ENCODE data around the gene CLEC4E.
A peak's percentile ranks its signal among the peaks of the same experiment; 100 is the strongest.
"Not testable (repeated sequence)": the region's sequence is repeated elsewhere in the genome, so short reads cannot be mapped to it uniquely, and the experiment has no call there.

CLEC4E gene

DNA sequence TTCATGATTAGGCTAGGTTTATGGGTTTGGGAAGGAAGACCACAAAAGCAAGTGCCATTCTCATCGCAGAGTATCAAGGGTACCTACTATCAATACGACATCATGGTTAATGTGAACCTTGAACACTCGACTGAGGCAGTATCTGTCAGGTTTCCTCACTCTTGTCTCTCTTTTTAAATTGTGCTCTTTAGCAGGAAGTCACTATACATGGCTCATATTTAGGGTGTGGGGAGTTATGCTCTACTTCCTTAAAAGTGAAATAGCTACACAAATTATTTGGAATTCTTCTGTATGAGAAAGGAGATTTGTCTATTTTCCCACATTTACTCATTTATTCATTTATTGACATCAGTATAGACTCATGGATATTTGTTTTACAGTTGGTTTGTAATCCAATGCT, 5.9 kb upstream of the CLEC4E start:
- Histone ChIP-seq H3K27me3 (ENCODE audit: control insufficient read depth in 1 of 2, insufficient read depth in 1 of 2, low read length in 2 of 2) (peaks cover 0 to 4% of the 10 kb centered on the region in 2 experiments), H3K9me3 (ENCODE audit: control insufficient read depth, low read length) (no peaks in the 10 kb centered on the region), H3K4me3 (ENCODE audit: insufficient read depth in 1 of 2, low read depth in 1 of 2, low read length in 2 of 2) (no peak overlapping the region), H3K79me1 (replicated peaks; ENCODE audit: low read length, poor library complexity, severe bottlenecking) (no peaks in the 10 kb centered on the region), H2BK120ac (ENCODE audit: low read depth, low read length) (no peak overlapping the region), H3K4ac (ENCODE audit: low read depth in 1 of 2, low read length in 2 of 2) (no peak overlapping the region), H2AFZ (ENCODE audit: low read depth, low read length) (no peak overlapping the region), H3K4me2 (ENCODE audit: low read length, poor library complexity, severe bottlenecking) (no peak overlapping the region), H3K23ac (ENCODE audit: low read length in 2 of 2) (no peak overlapping the region), H4K8ac (ENCODE audit: low read length) (no peak overlapping the region), H3K18ac (ENCODE audit: low read depth in 1 of 2, low read length in 2 of 2) (no peak overlapping the region), H3K4me1 (ENCODE audit: control insufficient read depth, insufficient read depth, low read depth, low read length) (no peaks in the 10 kb centered on the region), H2BK15ac (ENCODE audit: low read depth, poor library complexity, severe bottlenecking) (no peak overlapping the region), H3K9ac (ENCODE audit: low read length) (no peak overlapping the region), H3K27ac (ENCODE audit: low read length, poor library complexity, severe bottlenecking) (no peak overlapping the region), H3K36me3 (ENCODE audit: control insufficient read depth in 1 of 2, insufficient read depth in 2 of 2, low read depth in 1 of 2, low read length in 2 of 2) (no peaks in the 10 kb centered on the region), H2BK12ac (ENCODE audit: low read length in 2 of 2) (no peak overlapping the region), H3K14ac (ENCODE audit: low read length in 2 of 2) (no peak overlapping the region), H2BK5ac (ENCODE audit: low read depth, low read length, poor library complexity, severe bottlenecking) (no peak overlapping the region), H4K91ac (ENCODE audit: low read length) (no peak overlapping the region), H2AK5ac (ENCODE audit: low read length, severe bottlenecking) (no peak overlapping the region)
- 81% methylated on average over 2 of the region's 3 CpGs for WGBS
- DNase-seq = no peak

DNA sequence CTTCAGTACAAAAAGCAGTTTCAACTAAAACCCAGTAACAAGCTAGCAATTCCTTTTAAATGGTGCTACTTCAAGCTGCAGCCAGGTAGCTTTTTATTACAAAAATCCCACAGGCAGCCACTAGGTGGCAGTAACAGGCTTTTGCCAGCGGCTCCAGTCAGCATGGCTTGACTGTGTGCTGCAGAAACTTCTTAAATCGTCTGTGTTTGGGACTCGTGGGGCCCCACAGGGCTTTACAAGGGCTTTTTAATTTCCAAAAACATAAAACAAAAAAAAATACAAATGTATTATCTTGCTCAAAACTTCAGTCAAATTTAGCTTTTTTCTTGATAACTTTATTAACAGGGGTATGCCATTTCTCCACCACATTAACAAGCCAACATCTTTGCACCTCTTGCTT, 3.6 kb upstream of the CLEC4E start:
- H3K27ac ChIP-seq (ENCODE audit: low read length, poor library complexity, severe bottlenecking) = no peak overlapping the region
- H3K4me1 ChIP-seq (ENCODE audit: control insufficient read depth, insufficient read depth, low read depth, low read length) = no peaks in the 10 kb centered on the region
- no peaks in the 10 kb centered on the region for H3K36me3 ChIP-seq (ENCODE audit: control insufficient read depth in 1 of 2, insufficient read depth in 2 of 2, low read depth in 1 of 2, low read length in 2 of 2)
- H2BK15ac ChIP-seq (ENCODE audit: low read depth, poor library complexity, severe bottlenecking) = no peak overlapping the region
- H3K79me1 ChIP-seq (replicated peaks; ENCODE audit: low read length, poor library complexity, severe bottlenecking) = no peaks in the 10 kb centered on the region
- no peak overlapping the region for H4K91ac ChIP-seq (ENCODE audit: low read length)
- H2BK12ac ChIP-seq (ENCODE audit: low read length in 2 of 2) = no peak overlapping the region
- no peak overlapping the region for H3K14ac ChIP-seq (ENCODE audit: low read length in 2 of 2)
- H3K4me3 ChIP-seq (ENCODE audit: insufficient read depth in 1 of 2, low read depth in 1 of 2, low read length in 2 of 2) = peak overlapping the region in 1 of 2 experiments; percentile 11
- peak; percentile 59 for DNase-seq
- H2AFZ ChIP-seq (ENCODE audit: low read depth, low read length) = no peak overlapping the region
- H2BK120ac ChIP-seq (ENCODE audit: low read depth, low read length) = no peak overlapping the region
- 10% methylated on average over 2 of the region's 3 CpGs for WGBS
- H3K9ac ChIP-seq (ENCODE audit: low read length) = peak overlapping the region; percentile 50
- H3K4me2 ChIP-seq (ENCODE audit: low read length, poor library complexity, severe bottlenecking) = no peak overlapping the region
- H2BK5ac ChIP-seq (ENCODE audit: low read depth, low read length, poor library complexity, severe bottlenecking) = no peak overlapping the region
- H3K27me3 ChIP-seq (ENCODE audit: control insufficient read depth in 1 of 2, insufficient read depth in 1 of 2, low read length in 2 of 2) = peaks cover 0 to 18% of the 10 kb centered on the region in 2 experiments
- H3K9me3 ChIP-seq (ENCODE audit: control insufficient read depth, low read length) = no peaks in the 10 kb centered on the region
- H3K18ac ChIP-seq (ENCODE audit: low read depth in 1 of 2, low read length in 2 of 2) = no peak overlapping the region
- no peak overlapping the region for H3K4ac ChIP-seq (ENCODE audit: low read depth in 1 of 2, low read length in 2 of 2)
- no peak overlapping the region for H4K8ac ChIP-seq (ENCODE audit: low read length)
- H3K23ac ChIP-seq (ENCODE audit: low read length in 2 of 2) = no peak overlapping the region
- no peak overlapping the region for H2AK5ac ChIP-seq (ENCODE audit: low read length, severe bottlenecking)

DNA sequence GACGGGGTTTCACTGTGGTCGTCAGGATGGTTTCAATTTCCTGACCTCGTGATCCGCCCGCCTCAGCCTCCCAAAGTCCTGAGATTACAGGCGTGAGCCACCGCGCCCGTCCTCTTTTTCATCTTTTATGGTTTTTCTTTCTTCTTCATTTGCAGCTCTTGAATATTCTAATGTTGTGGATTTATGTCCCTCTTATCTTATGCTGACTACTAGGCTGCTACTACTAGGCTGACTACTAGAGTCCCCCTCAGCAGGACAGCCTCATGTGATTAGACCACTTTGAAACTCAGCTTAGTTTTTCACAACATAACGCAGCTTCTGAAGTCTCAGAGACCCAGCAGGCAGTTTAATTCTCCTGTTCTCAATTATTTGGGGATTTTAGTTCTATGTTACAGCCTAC, 857 bp upstream of the CLEC4E start:
- no peak overlapping the region for H3K4ac ChIP-seq (ENCODE audit: low read depth in 1 of 2, low read length in 2 of 2)
- H3K27ac ChIP-seq (ENCODE audit: low read length, poor library complexity, severe bottlenecking) = peak overlapping the region; percentile 64
- H3K14ac ChIP-seq (ENCODE audit: low read length in 2 of 2) = no peak overlapping the region
- peak overlapping the region; percentile 69 for H2AK5ac ChIP-seq (ENCODE audit: low read length, severe bottlenecking)
- no peaks in the 10 kb centered on the region for H3K79me1 ChIP-seq (replicated peaks; ENCODE audit: low read length, poor library complexity, severe bottlenecking)
- H3K9me3 ChIP-seq (ENCODE audit: control insufficient read depth, low read length) = no peaks in the 10 kb centered on the region
- no peak overlapping the region for H3K4me2 ChIP-seq (ENCODE audit: low read length, poor library complexity, severe bottlenecking)
- H3K18ac ChIP-seq (ENCODE audit: low read depth in 1 of 2, low read length in 2 of 2) = no peak overlapping the region
- H2AFZ ChIP-seq (ENCODE audit: low read depth, low read length) = no peak overlapping the region
- no peak overlapping the region for H4K91ac ChIP-seq (ENCODE audit: low read length)
- H3K9ac ChIP-seq (ENCODE audit: low read length) = no peak overlapping the region
- H3K4me1 ChIP-seq (ENCODE audit: control insufficient read depth, insufficient read depth, low read depth, low read length) = no peaks in the 10 kb centered on the region
- H2BK15ac ChIP-seq (ENCODE audit: low read depth, poor library complexity, severe bottlenecking) = no peak overlapping the region
- no peak overlapping the region for H3K4me3 ChIP-seq (ENCODE audit: insufficient read depth in 1 of 2, low read depth in 1 of 2, low read length in 2 of 2)
- H4K8ac ChIP-seq (ENCODE audit: low read length) = no peak overlapping the region
- no peak overlapping the region for H2BK5ac ChIP-seq (ENCODE audit: low read depth, low read length, poor library complexity, severe bottlenecking)
- no peaks in the 10 kb centered on the region for H3K36me3 ChIP-seq (ENCODE audit: control insufficient read depth in 1 of 2, insufficient read depth in 2 of 2, low read depth in 1 of 2, low read length in 2 of 2)
- H3K23ac ChIP-seq (ENCODE audit: low read length in 2 of 2) = no peak overlapping the region
- H2BK12ac ChIP-seq (ENCODE audit: low read length in 2 of 2) = no peak overlapping the region
- DNase-seq = no peak
- peaks cover 0 to 29% of the 10 kb centered on the region in 2 experiments for H3K27me3 ChIP-seq (ENCODE audit: control insufficient read depth in 1 of 2, insufficient read depth in 1 of 2, low read length in 2 of 2)
- H2BK120ac ChIP-seq (ENCODE audit: low read depth, low read length) = no peak overlapping the region
- 90% methylated on average over 3 of the region's 10 CpGs for WGBS

DNA sequence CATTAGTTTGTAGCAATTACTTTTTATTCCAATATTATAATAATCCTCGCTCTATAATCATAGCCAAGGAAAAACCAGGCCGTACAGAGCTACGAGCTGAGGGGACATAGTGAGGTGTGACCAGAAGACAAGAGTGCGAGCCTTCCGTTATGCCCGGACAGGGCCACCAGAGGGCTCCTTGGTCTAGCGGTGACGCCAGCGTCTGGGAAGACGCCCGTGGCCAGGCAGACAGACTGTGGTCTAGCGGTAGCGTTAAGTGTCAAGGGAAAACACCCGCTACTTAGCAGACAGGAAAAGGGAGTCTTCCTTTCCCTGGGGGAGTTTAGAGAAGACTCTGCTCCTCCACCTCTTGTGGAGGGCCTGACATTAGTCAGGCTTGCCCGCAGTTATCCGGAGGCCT, 2.9 kb downstream of the CLEC4E start:
- WGBS = 66% methylated on average over 14 of the region's 16 CpGs
- not testable (repeated sequence) for H2BK5ac ChIP-seq (ENCODE audit: low read depth, low read length, poor library complexity, severe bottlenecking); H3K9me3 ChIP-seq (ENCODE audit: control insufficient read depth, low read length); H3K4me2 ChIP-seq (ENCODE audit: low read length, poor library complexity, severe bottlenecking); H3K23ac ChIP-seq (ENCODE audit: low read length in 2 of 2); H2AFZ ChIP-seq (ENCODE audit: low read depth, low read length); H3K27ac ChIP-seq (ENCODE audit: low read length, poor library complexity, severe bottlenecking); H3K14ac ChIP-seq (ENCODE audit: low read length in 2 of 2); H2BK120ac ChIP-seq (ENCODE audit: low read depth, low read length); H3K79me1 ChIP-seq (replicated peaks; ENCODE audit: low read length, poor library complexity, severe bottlenecking); H4K91ac ChIP-seq (ENCODE audit: low read length); H4K8ac ChIP-seq (ENCODE audit: low read length); H3K9ac ChIP-seq (ENCODE audit: low read length); H3K36me3 ChIP-seq (ENCODE audit: control insufficient read depth in 1 of 2, insufficient read depth in 2 of 2, low read depth in 1 of 2, low read length in 2 of 2); H3K4ac ChIP-seq (ENCODE audit: low read depth in 1 of 2, low read length in 2 of 2); H3K4me1 ChIP-seq (ENCODE audit: control insufficient read depth, insufficient read depth, low read depth, low read length); H3K18ac ChIP-seq (ENCODE audit: low read depth in 1 of 2, low read length in 2 of 2); H2BK12ac ChIP-seq (ENCODE audit: low read length in 2 of 2); H2AK5ac ChIP-seq (ENCODE audit: low read length, severe bottlenecking); H3K4me3 ChIP-seq (ENCODE audit: insufficient read depth in 1 of 2, low read depth in 1 of 2, low read length in 2 of 2); H2BK15ac ChIP-seq (ENCODE audit: low read depth, poor library complexity, severe bottlenecking)
- peaks cover 0 to 57% of the 10 kb centered on the region in 2 experiments for H3K27me3 ChIP-seq (ENCODE audit: control insufficient read depth in 1 of 2, insufficient read depth in 1 of 2, low read length in 2 of 2)
- DNase-seq = peak; percentile 18
